ENCODE results near the gene C1QTNF8.

The C1QTNF8 gene

DNA sequence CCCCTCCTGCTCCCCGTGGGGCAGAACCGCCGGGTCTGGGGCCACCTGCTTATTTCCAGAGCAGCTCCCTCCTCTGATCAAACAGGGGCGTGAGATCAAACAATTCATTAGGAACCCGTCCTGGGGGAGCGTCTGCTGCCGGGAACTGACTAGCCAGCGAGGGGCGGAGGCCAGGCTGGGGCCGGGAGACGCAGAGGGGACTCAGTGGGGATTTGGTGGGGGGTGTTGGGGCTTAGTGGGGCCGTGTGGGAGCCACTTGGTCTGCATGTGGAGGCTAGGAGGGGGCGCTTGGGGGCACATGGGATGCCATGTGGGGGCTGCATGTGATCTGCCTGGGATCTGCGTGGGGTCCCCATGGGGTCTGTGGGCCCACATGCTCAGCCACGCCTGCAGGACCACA is 36.4 kb upstream of the C1QTNF8 start:
- no peaks in the 10 kb centered on the region for H3K9me3 ChIP-seq (replicated peaks; ENCODE audit: insufficient read depth, low read length)
- H3K27me3 ChIP-seq (replicated peaks; ENCODE audit: insufficient read depth, low read length): peaks cover 88% of the 10 kb centered on the region
- no peaks in the 10 kb centered on the region for H3K79me2 ChIP-seq (ENCODE audit: low read length)
- H3K36me3 ChIP-seq (replicated peaks; ENCODE audit: insufficient read depth, low read length): no peaks in the 10 kb centered on the region
- H3K9ac ChIP-seq (ENCODE audit: low read length): no peak overlapping the region
- H3K4me3 ChIP-seq (ENCODE audit: low read length): no peak overlapping the region
- no peaks in the 10 kb centered on the region for H3K4me1 ChIP-seq (ENCODE audit: low read length)
- H2AFZ ChIP-seq (ENCODE audit: low read length): no peak overlapping the region
- DNase-seq: no peak
- no peak overlapping the region for H3K27ac ChIP-seq (ENCODE audit: low read length)
- no peaks in the 10 kb centered on the region for H3K9me2 ChIP-seq (replicated peaks; ENCODE audit: insufficient read depth, low read length)
- no peak overlapping the region for H3K4me2 ChIP-seq (ENCODE audit: low read depth, low read length)
- no peaks in the 10 kb centered on the region for H3F3A ChIP-seq (ENCODE audit: insufficient read depth, low read length)
- H4K20me1 ChIP-seq (ENCODE audit: insufficient read depth, low read length): no peaks in the 10 kb centered on the region
- TF ChIP-seq EZH2phosphoT487 (IDR thresholded peaks at IDR 0.05; ENCODE audit: low read length): no peak
- TF ChIP-seq, protein P1, sequence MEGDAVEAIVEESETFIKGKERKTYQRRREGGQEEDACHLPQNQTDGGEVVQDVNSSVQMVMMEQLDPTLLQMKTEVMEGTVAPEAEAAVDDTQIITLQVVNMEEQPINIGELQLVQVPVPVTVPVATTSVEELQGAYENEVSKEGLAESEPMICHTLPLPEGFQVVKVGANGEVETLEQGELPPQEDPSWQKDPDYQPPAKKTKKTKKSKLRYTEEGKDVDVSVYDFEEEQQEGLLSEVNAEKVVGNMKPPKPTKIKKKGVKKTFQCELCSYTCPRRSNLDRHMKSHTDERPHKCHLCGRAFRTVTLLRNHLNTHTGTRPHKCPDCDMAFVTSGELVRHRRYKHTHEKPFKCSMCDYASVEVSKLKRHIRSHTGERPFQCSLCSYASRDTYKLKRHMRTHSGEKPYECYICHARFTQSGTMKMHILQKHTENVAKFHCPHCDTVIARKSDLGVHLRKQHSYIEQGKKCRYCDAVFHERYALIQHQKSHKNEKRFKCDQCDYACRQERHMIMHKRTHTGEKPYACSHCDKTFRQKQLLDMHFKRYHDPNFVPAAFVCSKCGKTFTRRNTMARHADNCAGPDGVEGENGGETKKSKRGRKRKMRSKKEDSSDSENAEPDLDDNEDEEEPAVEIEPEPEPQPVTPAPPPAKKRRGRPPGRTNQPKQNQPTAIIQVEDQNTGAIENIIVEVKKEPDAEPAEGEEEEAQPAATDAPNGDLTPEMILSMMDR (IDR thresholded peaks at IDR 0.05; ENCODE audit: low read length): no peak
- TF ChIP-seq EZH2 (optimal IDR thresholded peaks at IDR 0.05; ENCODE audit: low read depth, low read length): no peak

DNA sequence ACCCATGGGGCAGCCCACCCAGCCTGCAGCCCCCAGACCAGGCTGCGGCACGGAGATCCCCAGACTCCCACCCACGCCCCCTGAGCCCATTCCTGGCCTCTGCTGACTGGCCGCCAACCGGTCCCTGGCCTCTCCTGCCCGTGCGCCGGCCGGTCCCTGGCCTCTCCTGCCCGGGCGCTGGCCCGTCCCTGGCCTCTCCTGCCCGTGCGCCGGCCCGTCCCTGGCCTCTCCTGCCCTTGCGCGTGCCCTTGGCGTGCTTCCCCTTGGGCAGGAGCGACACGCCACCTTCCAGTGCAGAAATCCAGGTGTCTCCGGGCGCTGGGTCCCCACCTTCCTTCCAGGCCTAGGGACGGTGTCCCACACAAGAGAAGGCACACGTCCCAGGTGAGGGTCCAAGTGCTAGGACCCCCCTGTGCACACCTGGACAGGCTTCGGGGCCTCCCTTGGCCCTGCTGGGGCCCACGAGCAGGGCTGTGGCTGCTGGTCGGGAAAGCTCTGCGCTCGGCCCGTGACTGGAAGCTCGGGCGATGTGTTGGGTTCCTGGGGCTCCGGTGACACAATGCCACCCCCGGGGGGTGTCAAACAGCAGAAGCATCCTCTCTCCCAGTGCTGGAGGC is 35.4 kb upstream of the C1QTNF8 start:
- Histone ChIP-seq H3K9ac (ENCODE audit: low read length) (no peak overlapping the region), H3K9me3 (replicated peaks; ENCODE audit: insufficient read depth, low read length) (no peaks in the 10 kb centered on the region), H3F3A (ENCODE audit: insufficient read depth, low read length) (no peaks in the 10 kb centered on the region), H3K27ac (ENCODE audit: low read length) (no peak overlapping the region), H3K9me2 (replicated peaks; ENCODE audit: insufficient read depth, low read length) (no peaks in the 10 kb centered on the region), H3K36me3 (replicated peaks; ENCODE audit: insufficient read depth, low read length) (no peaks in the 10 kb centered on the region), H3K27me3 (replicated peaks; ENCODE audit: insufficient read depth, low read length) (peaks cover 90% of the 10 kb centered on the region), H3K4me1 (ENCODE audit: low read length) (no peaks in the 10 kb centered on the region), H3K4me2 (ENCODE audit: low read depth, low read length) (no peak overlapping the region), H3K79me2 (ENCODE audit: low read length) (no peaks in the 10 kb centered on the region), H4K20me1 (ENCODE audit: insufficient read depth, low read length) (no peaks in the 10 kb centered on the region), H3K4me3 (ENCODE audit: low read length) (no peak overlapping the region), H2AFZ (ENCODE audit: low read length) (no peak overlapping the region)
- no peak for DNase-seq
- no peak for TF ChIP-seq EZH2phosphoT487 (IDR thresholded peaks at IDR 0.05; ENCODE audit: low read length)
- TF ChIP-seq EZH2 (optimal IDR thresholded peaks at IDR 0.05; ENCODE audit: low read depth, low read length): no peak
- TF ChIP-seq, protein P1 (IDR thresholded peaks at IDR 0.05; ENCODE audit: low read length): no peak

DNA sequence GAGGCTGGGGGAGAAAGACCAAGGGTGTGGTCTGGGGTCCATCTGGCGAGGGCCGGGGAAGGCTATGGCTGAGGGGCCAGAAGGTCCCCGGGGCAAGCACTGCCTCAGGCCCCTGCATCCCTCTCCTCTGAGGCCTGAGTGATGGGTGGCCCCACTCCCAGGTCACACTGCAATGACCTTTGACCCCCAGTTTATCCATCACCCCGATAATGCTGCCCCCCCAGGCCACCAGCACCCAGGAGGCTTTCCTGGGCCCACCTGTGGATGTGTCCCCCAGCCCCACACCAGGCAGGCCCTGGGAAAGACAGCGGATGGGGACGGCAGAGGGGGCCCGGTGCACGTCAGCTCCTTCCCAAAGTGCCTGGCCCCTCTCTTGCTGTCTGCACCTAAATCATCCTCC is 34.3 kb upstream of the C1QTNF8 start:
- Histone ChIP-seq H3K9me2 (replicated peaks; ENCODE audit: insufficient read depth, low read length) (no peaks in the 10 kb centered on the region), H3K4me1 (ENCODE audit: low read length) (no peaks in the 10 kb centered on the region), H3K27me3 (replicated peaks; ENCODE audit: insufficient read depth, low read length) (peaks cover 89% of the 10 kb centered on the region), H4K20me1 (ENCODE audit: insufficient read depth, low read length) (no peaks in the 10 kb centered on the region), H3K79me2 (ENCODE audit: low read length) (no peaks in the 10 kb centered on the region), H3F3A (ENCODE audit: insufficient read depth, low read length) (no peaks in the 10 kb centered on the region), H3K4me2 (ENCODE audit: low read depth, low read length) (no peak overlapping the region), H3K9ac (ENCODE audit: low read length) (no peak overlapping the region), H3K4me3 (ENCODE audit: low read length) (no peak overlapping the region), H3K9me3 (replicated peaks; ENCODE audit: insufficient read depth, low read length) (no peaks in the 10 kb centered on the region), H3K36me3 (replicated peaks; ENCODE audit: insufficient read depth, low read length) (no peaks in the 10 kb centered on the region), H3K27ac (ENCODE audit: low read length) (no peak overlapping the region), H2AFZ (ENCODE audit: low read length) (no peak overlapping the region)
- TF ChIP-seq, protein P1 (IDR thresholded peaks at IDR 0.05; ENCODE audit: low read length): no peak
- TF ChIP-seq EZH2phosphoT487 (IDR thresholded peaks at IDR 0.05; ENCODE audit: low read length) (no peak), EZH2 (optimal IDR thresholded peaks at IDR 0.05; ENCODE audit: low read depth, low read length) (no peak)
- no peak for DNase-seq
